OCI-M1 (cell line): ENCODE data around the gene CX3CR1.

Experiments
- DNase-seq: peaks from one replicate; lab custom pipeline; 2025; lab: John Stamatoyannopoulos, UW

CX3CR1 gene

GRCh38 chr3:39292961-39293360 lies 13.1 kb upstream of the CX3CR1 start:
- no peak for DNase-seq

GRCh38 chr3:39291903-39292329 lies 12.1 kb upstream of the CX3CR1 start:
- peak; percentile 84 for DNase-seq

GRCh38 chr3:39290255-39290654 lies 10.4 kb upstream of the CX3CR1 start:
- peak; percentile 55 for DNase-seq

- no peak for DNase-seq
These were observed 9.3 kb upstream of the CX3CR1 start for GRCh38 chr3:39289107-39289506.

GRCh38 chr3:39288300-39288808 lies 8.5 kb upstream of the CX3CR1 start:
- peak; percentile 91 for DNase-seq

GRCh38 chr3:39287216-39288164 lies 7.7 kb upstream of the CX3CR1 start:
- peak; percentile 69 for DNase-seq

GRCh38 chr3:39286771-39287170 lies 6.9 kb upstream of the CX3CR1 start:
- DNase-seq = peak; percentile 47

- peak; percentile 43 for DNase-seq
These were observed 5.5 kb upstream of the CX3CR1 start for GRCh38 chr3:39285332-39285731.

- peak; percentile 79 for DNase-seq
These were observed 4.6 kb upstream of the CX3CR1 start for GRCh38 chr3:39284457-39284881.

GRCh38 chr3:39282057-39282456 lies 2.2 kb upstream of the CX3CR1 start:
- no peak for DNase-seq

- DNase-seq = no peak
These were observed 1.7 kb upstream of the CX3CR1 start for GRCh38 chr3:39281533-39281932.

GRCh38 chr3:39280571-39280970 lies 735 bp upstream of the CX3CR1 start:
- DNase-seq = no peak

- no peak for DNase-seq
These were observed 1.3 kb downstream of the CX3CR1 start for GRCh38 chr3:39278616-39278935.

- no peak for DNase-seq
These were observed 1.8 kb downstream of the CX3CR1 start for GRCh38 chr3:39277893-39278615.

- DNase-seq = no peak
These were observed 3.1 kb downstream of the CX3CR1 start for GRCh38 chr3:39276746-39277145.

- no peak for DNase-seq
These were observed 3.8 kb downstream of the CX3CR1 start for GRCh38 chr3:39275963-39276593.

GRCh38 chr3:39275052-39275451 lies 4.8 kb downstream of the CX3CR1 start:
- DNase-seq = no peak

GRCh38 chr3:39273119-39273518 lies 6.7 kb downstream of the CX3CR1 start:
- no peak for DNase-seq

- DNase-seq = peak; percentile 41
These were observed 7.6 kb downstream of the CX3CR1 start for GRCh38 chr3:39272191-39272590.

GRCh38 chr3:39271363-39271914 lies 8.4 kb downstream of the CX3CR1 start:
- no peak for DNase-seq

GRCh38 chr3:39269528-39269927 lies 10.3 kb downstream of the CX3CR1 start:
- no peak for DNase-seq

GRCh38 chr3:39268549-39268900 lies 11.3 kb downstream of the CX3CR1 start:
- no peak for DNase-seq
